ENCODE measurements around the gene SLC31A1. TPM values are rescaled to one million over a fixed set of nuclear protein-coding genes. Genes with fewer than 3 reads are reported as not detected.
A peak's percentile ranks its signal among the peaks of the same experiment; 100 is the strongest.

SLC31A1 gene
- total RNA-seq, 2 donors from 2014 or later, result 11.0 to 11.5 TPM

DNA sequence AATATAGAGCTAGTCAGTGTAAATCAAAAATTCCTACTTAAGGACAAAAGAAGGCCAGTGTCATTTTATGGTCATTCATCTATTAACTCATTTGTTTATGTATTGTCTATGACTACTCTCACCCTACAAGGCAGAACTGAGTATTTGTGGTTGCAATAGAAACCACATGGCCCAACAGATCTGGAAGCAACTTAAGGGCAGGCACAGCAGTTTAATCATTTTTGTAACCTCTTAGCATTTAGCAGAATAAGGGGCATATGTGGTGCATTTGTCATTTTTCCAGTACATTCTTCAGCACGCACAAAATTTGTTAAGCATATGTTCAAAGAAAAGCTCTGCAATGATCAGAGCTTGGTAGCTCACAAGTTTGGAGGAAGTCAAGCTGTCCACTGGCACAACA lies 1.4 kb upstream of the SLC31A1 start:
- peaks cover 15 to 36% of the 10 kb centered on the region in 2 donors for H3K4me1 ChIP-seq (ENCODE audit: control insufficient read depth in 1 of 2, low read depth in 2 of 2)
- H3K27me3 ChIP-seq (replicated peaks; ENCODE audit: insufficient read depth), result no peaks in the 10 kb centered on the region
- TF ChIP-seq, protein P1, sequence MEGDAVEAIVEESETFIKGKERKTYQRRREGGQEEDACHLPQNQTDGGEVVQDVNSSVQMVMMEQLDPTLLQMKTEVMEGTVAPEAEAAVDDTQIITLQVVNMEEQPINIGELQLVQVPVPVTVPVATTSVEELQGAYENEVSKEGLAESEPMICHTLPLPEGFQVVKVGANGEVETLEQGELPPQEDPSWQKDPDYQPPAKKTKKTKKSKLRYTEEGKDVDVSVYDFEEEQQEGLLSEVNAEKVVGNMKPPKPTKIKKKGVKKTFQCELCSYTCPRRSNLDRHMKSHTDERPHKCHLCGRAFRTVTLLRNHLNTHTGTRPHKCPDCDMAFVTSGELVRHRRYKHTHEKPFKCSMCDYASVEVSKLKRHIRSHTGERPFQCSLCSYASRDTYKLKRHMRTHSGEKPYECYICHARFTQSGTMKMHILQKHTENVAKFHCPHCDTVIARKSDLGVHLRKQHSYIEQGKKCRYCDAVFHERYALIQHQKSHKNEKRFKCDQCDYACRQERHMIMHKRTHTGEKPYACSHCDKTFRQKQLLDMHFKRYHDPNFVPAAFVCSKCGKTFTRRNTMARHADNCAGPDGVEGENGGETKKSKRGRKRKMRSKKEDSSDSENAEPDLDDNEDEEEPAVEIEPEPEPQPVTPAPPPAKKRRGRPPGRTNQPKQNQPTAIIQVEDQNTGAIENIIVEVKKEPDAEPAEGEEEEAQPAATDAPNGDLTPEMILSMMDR (IDR thresholded peaks at IDR 0.05), result no peak
- H3K36me3 ChIP-seq, result no peaks in the 10 kb centered on the region
- ATAC-seq (ENCODE audit: insufficient number of reproducible peaks, low FRiP score, low read depth), result no peak
- peak overlapping the region; percentile 96 for H3K4me3 ChIP-seq
- DNase-seq (ENCODE audit: low spot score), result no peak
- no peaks in the 10 kb centered on the region for H3K9me3 ChIP-seq
- no peak overlapping the region for H3K27ac ChIP-seq

DNA sequence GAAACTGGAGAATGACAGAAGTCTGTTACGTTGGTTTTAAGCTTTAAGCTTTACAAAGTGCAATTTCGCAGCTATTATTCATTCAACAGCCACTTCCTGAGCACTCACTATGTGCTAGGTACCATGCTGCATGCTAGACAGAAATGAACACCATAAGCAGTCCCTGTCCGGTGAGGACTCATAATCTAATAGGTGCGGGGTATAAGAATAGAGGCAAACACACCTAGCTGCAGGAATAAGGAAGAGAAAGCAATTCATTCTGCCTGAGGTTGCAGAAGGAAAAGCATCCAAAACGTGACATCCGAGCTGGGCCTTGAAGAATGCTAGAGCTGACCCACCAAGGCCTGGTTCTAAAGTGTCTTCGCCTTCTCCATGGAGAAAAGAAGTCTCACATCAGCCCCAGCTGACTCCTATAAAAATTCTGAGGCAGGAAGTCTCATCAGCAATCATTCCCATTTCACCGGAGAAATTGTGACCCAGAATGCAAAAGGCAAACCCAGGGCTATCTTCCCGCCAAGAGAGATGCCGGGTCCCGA lies 809 bp upstream of the SLC31A1 start:
- TF ChIP-seq, protein P1 (IDR thresholded peaks at IDR 0.05), result no peak
- DNase-seq (ENCODE audit: low spot score) (no peak), ATAC-seq (ENCODE audit: insufficient number of reproducible peaks, low FRiP score, low read depth) (no peak)
- Histone ChIP-seq H3K4me1 (ENCODE audit: control insufficient read depth in 1 of 2, low read depth in 2 of 2) (peaks cover 15 to 36% of the 10 kb centered on the region in 2 donors), H3K36me3 (no peaks in the 10 kb centered on the region), H3K27me3 (replicated peaks; ENCODE audit: insufficient read depth) (no peaks in the 10 kb centered on the region), H3K27ac (peak overlapping the region; percentile 75 to 83), H3K4me3 (peak overlapping the region; percentile 96), H3K9me3 (no peaks in the 10 kb centered on the region)

DNA sequence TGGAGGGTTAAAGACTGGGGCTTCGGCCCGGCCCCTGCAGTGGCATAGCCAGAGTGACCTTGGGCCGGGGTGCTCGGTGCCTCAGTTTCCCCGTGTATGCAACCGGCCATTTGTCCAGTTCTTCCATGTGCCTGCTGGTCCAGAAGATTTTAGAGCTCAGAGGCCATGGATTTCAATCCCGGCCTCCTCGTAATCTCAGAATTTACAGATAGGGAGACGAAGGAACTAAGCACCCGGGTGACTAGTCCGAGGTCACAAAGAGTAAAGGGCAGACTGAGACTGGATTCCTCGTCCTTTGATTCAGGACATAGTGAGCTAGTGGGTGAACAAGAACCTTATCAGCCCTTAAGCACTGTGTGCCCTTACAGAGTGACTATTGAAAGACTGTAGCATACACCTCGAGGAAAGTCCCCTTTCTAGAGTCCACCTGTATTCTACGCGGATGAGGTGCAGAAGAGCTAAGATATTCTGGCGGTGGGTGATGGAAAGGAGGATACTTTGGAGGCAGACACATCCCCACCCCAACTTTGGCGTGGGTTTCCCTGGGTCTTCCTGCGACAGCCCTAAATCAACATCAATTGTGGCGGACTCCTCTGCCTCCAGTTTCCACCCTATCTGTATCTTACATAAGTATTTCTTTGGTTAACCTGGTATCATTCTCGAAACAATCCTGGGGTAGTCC lies 597 bp downstream of the SLC31A1 start:
- Histone ChIP-seq H3K4me1 (ENCODE audit: control insufficient read depth in 1 of 2, low read depth in 2 of 2) (peaks cover 15 to 36% of the 10 kb centered on the region in 2 donors), H3K9me3 (no peaks in the 10 kb centered on the region), H3K4me3 (peak overlapping the region; percentile 96), H3K27ac (peak overlapping the region; percentile 70 to 83), H3K36me3 (no peaks in the 10 kb centered on the region), H3K27me3 (replicated peaks; ENCODE audit: insufficient read depth) (no peaks in the 10 kb centered on the region)
- ATAC-seq (ENCODE audit: insufficient number of reproducible peaks, low FRiP score, low read depth) (no peak), DNase-seq (ENCODE audit: low spot score) (no peak)
- TF ChIP-seq, protein P1 (IDR thresholded peaks at IDR 0.05), result no peak

DNA sequence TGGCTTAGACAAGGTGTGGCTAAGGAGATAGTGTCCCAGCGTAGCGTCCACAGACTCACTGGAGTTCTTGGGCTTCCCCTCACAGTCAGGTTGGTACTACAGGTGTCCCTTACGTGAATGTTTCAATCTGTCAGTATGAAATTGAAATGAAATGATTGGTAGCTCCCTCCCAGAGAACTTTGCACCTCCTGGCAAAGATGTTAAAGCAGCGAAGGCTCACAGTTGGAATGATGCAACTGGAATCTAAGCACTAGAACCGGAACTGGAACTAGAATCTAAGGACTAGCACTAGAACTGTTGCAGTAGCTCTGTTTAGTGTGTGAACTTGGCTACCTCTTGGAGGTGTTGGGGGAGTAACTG lies 1.1 kb downstream of the SLC31A1 start:
- H3K4me3 ChIP-seq, result peak overlapping the region; percentile 96
- H3K36me3 ChIP-seq, result no peaks in the 10 kb centered on the region
- H3K4me1 ChIP-seq (ENCODE audit: control insufficient read depth in 1 of 2, low read depth in 2 of 2), result peaks cover 15 to 36% of the 10 kb centered on the region in 2 donors
- TF ChIP-seq, protein P1 (IDR thresholded peaks at IDR 0.05), result no peak
- ATAC-seq (ENCODE audit: insufficient number of reproducible peaks, low FRiP score, low read depth) (no peak), DNase-seq (ENCODE audit: low spot score) (no peak)
- H3K27me3 ChIP-seq (replicated peaks; ENCODE audit: insufficient read depth), result no peaks in the 10 kb centered on the region
- no peaks in the 10 kb centered on the region for H3K9me3 ChIP-seq
- no peak overlapping the region for H3K27ac ChIP-seq

DNA sequence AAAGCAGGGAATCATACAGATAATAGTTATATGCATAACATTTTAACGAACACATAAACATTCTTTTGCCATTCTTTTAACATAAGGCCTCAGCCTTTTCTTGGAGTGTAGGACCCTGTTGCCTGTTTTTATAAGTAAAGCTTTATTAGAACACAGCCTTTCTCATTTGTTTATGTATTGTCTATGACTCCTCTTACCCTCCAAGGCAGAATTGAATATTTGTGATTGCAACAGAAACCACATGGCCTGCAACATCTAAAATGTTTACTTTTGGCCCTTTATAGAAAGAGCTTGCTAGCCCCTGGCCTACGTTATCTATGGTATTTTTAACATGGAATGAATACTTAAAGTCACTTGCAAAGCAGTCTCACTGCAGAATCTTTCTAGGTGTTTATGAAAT lies 2.6 kb downstream of the SLC31A1 start:
- no peaks in the 10 kb centered on the region for H3K27me3 ChIP-seq (replicated peaks; ENCODE audit: insufficient read depth)
- ATAC-seq (ENCODE audit: insufficient number of reproducible peaks, low FRiP score, low read depth) (no peak), DNase-seq (ENCODE audit: low spot score) (no peak)
- H3K36me3 ChIP-seq, result no peaks in the 10 kb centered on the region
- TF ChIP-seq, protein P1 (IDR thresholded peaks at IDR 0.05), result no peak
- H3K4me3 ChIP-seq, result no peak overlapping the region
- no peak overlapping the region for H3K27ac ChIP-seq
- peaks cover 12 to 33% of the 10 kb centered on the region in 2 donors for H3K4me1 ChIP-seq (ENCODE audit: control insufficient read depth in 1 of 2, low read depth in 2 of 2)
- no peaks in the 10 kb centered on the region for H3K9me3 ChIP-seq

Measured in thoracic aorta (tissue), 2 donors.